ENCODE results near the gene CRYBB1. TPM values are rescaled to one million over a fixed set of nuclear protein-coding genes. Genes with fewer than 3 reads are reported as not detected.

The CRYBB1 gene
- not detected in 2 replicates for total RNA-seq (ENCODE audit: low replicate concordance)

DNA sequence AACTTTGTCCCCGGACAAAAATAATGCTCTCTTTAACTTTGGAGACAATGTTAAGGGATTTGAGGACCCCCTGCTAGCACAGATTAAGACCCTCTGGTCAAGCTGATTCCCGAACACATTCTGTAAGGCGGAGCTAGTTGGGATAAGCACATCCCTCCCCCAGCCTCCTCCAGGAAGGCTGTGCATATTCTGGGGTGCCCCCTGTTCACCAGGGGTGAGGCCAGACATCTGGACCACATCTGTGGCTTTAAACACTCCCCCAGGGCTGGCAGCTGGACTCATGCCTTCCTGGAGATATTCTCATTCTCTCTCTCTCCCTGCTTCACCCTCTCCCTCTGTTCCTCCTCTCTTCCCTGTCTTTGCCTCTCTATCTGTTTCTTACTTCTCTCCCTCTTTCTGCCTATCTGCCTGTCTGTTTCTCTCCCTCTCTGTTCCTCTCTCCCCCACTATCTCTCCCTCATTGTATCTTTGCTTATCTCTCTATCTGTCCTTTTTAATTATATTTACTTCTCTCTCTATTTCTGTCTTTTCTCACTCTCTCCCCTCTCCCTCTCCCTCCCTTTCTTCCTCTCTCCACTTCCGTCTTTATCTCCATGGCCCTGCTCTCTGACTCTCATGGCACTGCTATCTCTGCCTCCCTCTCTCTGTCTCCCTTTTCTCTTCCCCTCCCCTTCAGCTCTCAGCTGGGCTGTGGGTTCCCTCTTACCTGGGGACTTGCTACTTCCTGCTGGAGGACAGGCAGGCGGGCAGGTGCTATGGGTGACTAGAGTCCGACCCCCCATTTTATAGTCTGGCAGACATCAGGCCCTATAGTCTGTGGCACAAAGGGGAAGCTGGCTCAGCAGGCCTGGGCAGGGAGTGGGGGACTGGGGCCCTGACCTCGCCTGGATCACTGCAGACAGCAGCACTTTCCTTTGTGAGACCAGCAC lies at the start of gene CRYBB1:
Gene CRYBB1, minus strand, starts transcription at position 757 of the 929 bp plus-strand sequence. CDS start 1,708 bp downstream, outside the sequence.

DNA sequence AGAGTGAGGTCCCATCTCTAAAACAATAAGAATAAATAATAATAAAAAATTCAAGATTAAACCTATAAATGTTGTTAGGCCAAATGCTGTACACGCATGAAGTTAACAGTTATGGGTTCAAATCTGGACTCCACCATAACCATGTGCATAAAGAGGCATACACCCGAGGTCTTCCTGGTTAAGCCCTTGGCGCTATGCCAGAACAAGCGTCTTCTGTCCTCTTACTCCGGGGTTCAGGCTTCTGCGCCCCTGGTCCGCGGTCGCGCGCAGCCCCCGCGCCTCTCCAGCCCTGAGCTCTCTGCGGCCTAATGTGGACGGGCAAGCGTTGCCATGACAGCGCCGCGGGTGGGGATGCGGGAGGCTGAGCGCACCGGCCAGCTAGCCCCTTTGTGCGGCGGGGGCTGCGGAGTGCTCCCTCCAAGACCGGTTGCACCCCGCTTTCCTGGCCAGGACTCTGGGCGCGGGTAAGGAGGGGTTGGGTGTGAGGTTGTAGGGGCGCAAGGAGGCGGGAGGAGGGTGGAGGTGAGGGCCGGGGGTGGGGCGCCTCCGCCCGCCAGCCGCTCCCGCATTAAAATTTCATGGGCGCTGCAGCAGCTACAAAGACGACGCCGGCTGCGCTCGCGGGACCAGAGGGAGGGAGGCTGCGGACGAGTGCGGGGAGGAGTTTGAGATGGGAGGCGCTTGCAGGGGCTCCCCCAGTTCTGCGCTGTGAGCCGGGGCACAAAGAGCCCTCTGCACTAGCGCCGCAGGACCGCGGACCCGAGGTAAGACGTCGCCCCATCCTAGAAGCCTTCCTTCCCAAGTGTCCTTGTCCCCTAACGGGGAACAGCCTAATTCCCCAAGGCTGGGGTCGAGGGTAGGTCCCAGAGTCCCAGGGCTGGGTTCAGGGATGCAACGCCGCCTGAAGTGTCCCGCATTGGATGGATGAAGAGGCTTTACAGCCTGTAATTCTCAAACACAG lies 39.3 kb upstream of the CRYBB1 start, which contains the start of gene MIAT:
Gene MIAT, plus strand, starts transcription at position 698 of the 961 bp plus-strand sequence.

DNA sequence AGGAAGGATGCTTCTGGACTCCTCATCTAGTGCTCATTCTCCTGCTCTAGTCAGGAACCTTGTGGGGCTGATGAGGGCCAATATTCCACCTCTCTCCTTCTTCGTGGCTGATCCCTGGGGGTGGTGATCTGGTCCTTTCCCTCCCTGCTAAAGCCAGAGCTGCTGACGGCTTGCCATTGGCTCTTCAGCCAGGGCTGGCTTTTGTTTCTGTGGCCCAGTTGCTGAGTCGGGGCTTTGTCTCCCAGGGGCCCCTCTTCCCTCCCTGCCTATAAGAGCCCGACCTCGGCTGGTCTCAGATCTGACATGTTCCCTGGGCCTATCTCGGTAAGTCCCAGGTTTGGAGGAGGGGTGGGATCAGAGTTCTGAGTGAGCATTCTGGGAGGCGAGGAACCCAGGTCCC lies 3.8 kb upstream of the CRYBB1 start, which contains the start of gene CRYBA4:
Gene CRYBA4, plus strand, starts transcription at position 301 of the 400 bp plus-strand sequence. CDS start 634 bp downstream, outside the sequence.

DNA sequence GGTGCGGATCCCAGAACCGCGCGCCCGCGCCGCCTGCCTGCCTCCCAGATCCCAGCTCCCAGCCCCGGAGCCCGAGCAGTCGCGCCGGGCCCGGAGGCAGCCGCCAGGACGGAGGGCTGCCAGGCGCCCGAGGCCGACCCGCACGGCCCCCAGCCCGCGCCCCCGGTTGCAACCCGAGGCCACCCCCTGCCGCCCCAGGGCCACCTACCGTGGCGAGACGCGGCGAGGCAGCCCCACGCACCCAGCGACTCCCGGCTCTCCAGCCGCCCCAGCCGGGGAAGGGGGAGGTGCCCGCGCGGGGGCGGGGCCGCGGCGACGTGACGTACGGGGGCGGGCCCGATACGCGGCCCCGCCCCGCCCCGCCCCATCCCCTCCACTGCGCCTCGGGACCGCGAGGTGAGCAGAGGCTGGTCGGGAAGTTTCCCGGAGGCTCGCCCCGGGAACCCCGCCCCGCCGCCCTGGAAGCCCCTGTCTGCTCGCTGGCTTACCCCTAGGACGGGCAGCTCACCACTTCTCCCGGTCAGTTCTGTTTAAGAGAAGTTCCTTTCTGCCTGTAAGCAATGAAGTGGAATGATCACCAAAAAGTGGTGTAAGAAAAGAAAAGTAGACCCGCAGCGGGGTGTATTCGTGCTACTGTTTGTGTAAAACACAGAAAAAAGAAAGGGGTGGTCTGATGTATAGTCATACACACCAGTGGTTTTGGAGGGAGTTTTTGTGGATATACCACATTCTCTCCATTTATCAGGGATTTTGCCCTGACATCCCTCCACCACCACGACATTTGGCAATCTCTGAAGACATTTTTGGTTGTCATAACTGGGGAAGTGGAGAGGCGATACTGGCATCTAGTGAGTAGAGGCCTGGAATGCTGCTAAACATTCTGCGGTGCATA lies 27.7 kb downstream of the CRYBB1 start, which contains the start of gene TPST2:
Gene TPST2, minus strand, starts transcription at position 288 of the 892 bp plus-strand sequence. CDS start 48,502 bp downstream, outside the sequence.

Other genes starting within 250 kb of the CRYBB1 start
- 1.5 and 3.7 TPM in 2 replicates for gene ASPHD2, start 188.8 kb downstream of the CRYBB1 start, total RNA-seq (ENCODE audit: low replicate concordance)
- 21.9 and 25.3 TPM in 2 replicates for gene HPS4, start 134.2 kb downstream of the CRYBB1 start, total RNA-seq (ENCODE audit: low replicate concordance)
- gene SRRD, start 134.2 kb downstream of the CRYBB1 start, total RNA-seq (ENCODE audit: low replicate concordance) = 9.8 and 15.6 TPM in 2 replicates
- 31.0 and 74.1 TPM in 2 replicates for gene TFIP11, start 105.6 kb downstream of the CRYBB1 start, total RNA-seq (ENCODE audit: low replicate concordance)
- 30.1 and 70.8 TPM in 2 replicates for gene TPST2, start 27.9 kb downstream of the CRYBB1 start, total RNA-seq (ENCODE audit: low replicate concordance)
- not detected in 2 replicates for gene CRYBA4, start 3.9 kb upstream of the CRYBB1 start, total RNA-seq (ENCODE audit: low replicate concordance)
- 0.94 and 1.2 TPM in 2 replicates for gene MIAT, start 39.6 kb upstream of the CRYBB1 start, total RNA-seq (ENCODE audit: low replicate concordance)

All from smooth muscle cell of the coronary artery (primary cell).